ENCODE results near the gene EEFSEC. TPM values are rescaled to one million over a fixed set of nuclear protein-coding genes. Genes with fewer than 3 reads are reported as not detected.

EEFSEC gene
- polyA plus RNA-seq, 1 donor from 2014 or later: 4.6 TPM

GRCh38 chr3:128452678-128453275, 299.5 kb downstream of the EEFSEC start:
- Histone ChIP-seq H3K4me3 (ENCODE audit: low read length) (no peak overlapping the region), H3K36me3 (ENCODE audit: insufficient read depth, low read length) (no peaks in the 10 kb centered on the region), H4K20me1 (ENCODE audit: insufficient read depth) (no peaks in the 10 kb centered on the region), H2AFZ (ENCODE audit: low read depth, low read length) (no peak overlapping the region), H3K9ac (ENCODE audit: low read length) (no peak overlapping the region), H3F3A (ENCODE audit: insufficient read depth, low read length, poor library complexity, severe bottlenecking) (no peaks in the 10 kb centered on the region), H3K9me3 (ENCODE audit: low read length) (no peaks in the 10 kb centered on the region), H3K9me2 (ENCODE audit: insufficient read depth, low read length) (no peaks in the 10 kb centered on the region), H3K79me2 (replicated peaks; ENCODE audit: insufficient read depth, low read length) (no peaks in the 10 kb centered on the region), H3K27me3 (ENCODE audit: insufficient read depth, low read depth, low read length) (no peaks in the 10 kb centered on the region), H3K27ac (ENCODE audit: low read length) (no peak overlapping the region), H3K4me2 (ENCODE audit: low read length) (no peak overlapping the region)
- TF ChIP-seq EZH2 (IDR thresholded peaks at IDR 0.05; ENCODE audit: borderline replicate concordance, insufficient read depth, low read length, poor library complexity, severe bottlenecking) (no peak), RAD21 (conservative IDR thresholded peaks at IDR 0.05) (no peak), SMC3 (conservative IDR thresholded peaks at IDR 0.05; ENCODE audit: poor library complexity) (no peak), POLR2AphosphoS5 (IDR thresholded peaks at IDR 0.05) (no peak), REST (IDR thresholded peaks at IDR 0.05; ENCODE audit: borderline replicate concordance) (no peak), TAF1 (IDR thresholded peaks at IDR 0.05; ENCODE audit: low read depth) (no peak), MXI1 (conservative IDR thresholded peaks at IDR 0.05; ENCODE audit: poor library complexity, severe bottlenecking) (no peak), EP300 (conservative IDR thresholded peaks at IDR 0.05; ENCODE audit: poor library complexity, severe bottlenecking) (no peak), CTCF (IDR thresholded peaks at IDR 0.05; ENCODE audit: poor library complexity, severe bottlenecking) (no peak)

GRCh38 chr3:128453501-128454309, 300.4 kb downstream of the EEFSEC start:
- no peak overlapping the region for H3K9ac ChIP-seq (ENCODE audit: low read length)
- no peak overlapping the region for H3K4me2 ChIP-seq (ENCODE audit: low read length)
- no peaks in the 10 kb centered on the region for H4K20me1 ChIP-seq (ENCODE audit: insufficient read depth)
- no peak overlapping the region for H3K27ac ChIP-seq (ENCODE audit: low read length)
- no peak overlapping the region for H3K4me3 ChIP-seq (ENCODE audit: low read length)
- no peaks in the 10 kb centered on the region for H3K36me3 ChIP-seq (ENCODE audit: insufficient read depth, low read length)
- no peaks in the 10 kb centered on the region for H3K27me3 ChIP-seq (ENCODE audit: insufficient read depth, low read depth, low read length)
- H2AFZ ChIP-seq (ENCODE audit: low read depth, low read length): no peak overlapping the region
- H3K9me2 ChIP-seq (ENCODE audit: insufficient read depth, low read length): no peaks in the 10 kb centered on the region
- no peaks in the 10 kb centered on the region for H3K9me3 ChIP-seq (ENCODE audit: low read length)
- no peaks in the 10 kb centered on the region for H3F3A ChIP-seq (ENCODE audit: insufficient read depth, low read length, poor library complexity, severe bottlenecking)
- TF ChIP-seq MXI1 (conservative IDR thresholded peaks at IDR 0.05; ENCODE audit: poor library complexity, severe bottlenecking) (no peak), SMC3 (conservative IDR thresholded peaks at IDR 0.05; ENCODE audit: poor library complexity) (no peak), RAD21 (conservative IDR thresholded peaks at IDR 0.05) (no peak), EP300 (conservative IDR thresholded peaks at IDR 0.05; ENCODE audit: poor library complexity, severe bottlenecking) (no peak), CTCF (IDR thresholded peaks at IDR 0.05; ENCODE audit: poor library complexity, severe bottlenecking) (no peak), REST (IDR thresholded peaks at IDR 0.05; ENCODE audit: borderline replicate concordance) (no peak), TAF1 (IDR thresholded peaks at IDR 0.05; ENCODE audit: low read depth) (no peak), POLR2AphosphoS5 (IDR thresholded peaks at IDR 0.05) (no peak), EZH2 (IDR thresholded peaks at IDR 0.05; ENCODE audit: borderline replicate concordance, insufficient read depth, low read length, poor library complexity, severe bottlenecking) (no peak)
- no peaks in the 10 kb centered on the region for H3K79me2 ChIP-seq (replicated peaks; ENCODE audit: insufficient read depth, low read length)

Measured in neural cell (in vitro differentiated cells).